PC-3 (cell line): ENCODE data around the gene HOXC11.

ENCODE experiments used
- EZH2 ChIP-seq: fragments of 300-600 bp; sonication (generic); IDR thresholded peaks from one replicate; pipeline ENCODE4 v1.6.1; 2017; ENCODE audit warnings: antibody characterized with exemption, mild to moderate bottlenecking, low read length; ENCODE audit not compliant: unreplicated experiment
- EZH2phosphoT487 ChIP-seq: fragments of 300-600 bp; sonication (generic); IDR thresholded peaks from 2 replicates; pipeline ENCODE4 v1.6.1; 2018; ENCODE audit warnings: mild to moderate bottlenecking, antibody characterized with exemption, low read length, borderline replicate concordance
- TF ChIP-seq, protein P1 (sequence below): fragments of 300-600 bp; sonication (generic); conservative IDR thresholded peaks from 2 replicates; pipeline ENCODE4 v1.5.1; 2017; ENCODE audit warnings: antibody characterized with exemption, low read depth, mild to moderate bottlenecking, low read length

DNA sequence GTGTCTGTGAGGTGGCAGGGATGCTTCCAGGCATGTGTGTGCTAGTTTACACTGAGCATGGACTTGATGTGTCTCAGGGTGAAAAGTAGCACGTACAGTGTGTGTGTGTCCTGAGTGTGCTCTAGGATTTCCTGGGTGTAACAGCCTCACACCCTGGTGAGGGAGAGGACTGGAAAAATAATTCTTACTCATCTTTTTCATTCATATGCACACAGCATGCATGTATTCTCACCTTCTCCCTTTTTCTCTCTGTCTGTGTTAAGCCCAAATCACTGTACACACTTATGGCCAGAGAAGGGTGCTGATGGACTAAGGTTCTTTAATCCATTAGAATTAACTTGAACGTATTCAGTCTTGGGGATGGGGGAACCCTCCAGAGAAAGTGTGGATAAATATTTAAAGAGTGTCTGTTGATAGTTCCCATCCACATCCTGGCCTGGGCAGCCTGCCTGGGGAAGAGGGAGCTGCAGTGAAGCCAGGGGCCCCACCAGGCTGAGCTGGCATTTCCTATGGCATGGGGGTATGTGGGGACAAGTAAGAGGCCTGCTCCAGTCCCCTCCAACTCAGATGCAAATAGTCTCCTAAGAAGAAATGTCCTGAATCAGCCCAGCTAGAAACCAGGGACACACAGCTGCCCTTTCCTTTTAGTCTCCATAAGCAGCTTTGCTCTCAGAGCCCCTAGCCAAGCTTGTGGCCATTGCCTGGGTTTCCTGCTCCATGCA, 34.8 kb downstream of the HOXC11 start:
- TF ChIP-seq, protein P1, sequence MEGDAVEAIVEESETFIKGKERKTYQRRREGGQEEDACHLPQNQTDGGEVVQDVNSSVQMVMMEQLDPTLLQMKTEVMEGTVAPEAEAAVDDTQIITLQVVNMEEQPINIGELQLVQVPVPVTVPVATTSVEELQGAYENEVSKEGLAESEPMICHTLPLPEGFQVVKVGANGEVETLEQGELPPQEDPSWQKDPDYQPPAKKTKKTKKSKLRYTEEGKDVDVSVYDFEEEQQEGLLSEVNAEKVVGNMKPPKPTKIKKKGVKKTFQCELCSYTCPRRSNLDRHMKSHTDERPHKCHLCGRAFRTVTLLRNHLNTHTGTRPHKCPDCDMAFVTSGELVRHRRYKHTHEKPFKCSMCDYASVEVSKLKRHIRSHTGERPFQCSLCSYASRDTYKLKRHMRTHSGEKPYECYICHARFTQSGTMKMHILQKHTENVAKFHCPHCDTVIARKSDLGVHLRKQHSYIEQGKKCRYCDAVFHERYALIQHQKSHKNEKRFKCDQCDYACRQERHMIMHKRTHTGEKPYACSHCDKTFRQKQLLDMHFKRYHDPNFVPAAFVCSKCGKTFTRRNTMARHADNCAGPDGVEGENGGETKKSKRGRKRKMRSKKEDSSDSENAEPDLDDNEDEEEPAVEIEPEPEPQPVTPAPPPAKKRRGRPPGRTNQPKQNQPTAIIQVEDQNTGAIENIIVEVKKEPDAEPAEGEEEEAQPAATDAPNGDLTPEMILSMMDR = no peak
- TF ChIP-seq EZH2 (no peak), EZH2phosphoT487 (no peak)
